SK-N-MC (cell line): ENCODE data around the gene ISG20.

Experiments
- EZH2 ChIP-seq: fragments of 200-600 bp; sonication (generic); IDR thresholded peaks from one replicate; pipeline ENCODE4 v1.6.1; 2017; ENCODE audit warnings: antibody characterized with exemption
- FOXP2 ChIP-seq: optimal IDR thresholded peaks from 2 replicates; pipeline ENCODE3; 2011; ENCODE audit warnings: mild to moderate bottlenecking, moderate library complexity; ENCODE audit not compliant: insufficient read depth; ENCODE audit errors: extremely low read length, control extremely low read depth
- POLR2AphosphoS5 ChIP-seq: IDR thresholded peaks from 2 replicates; pipeline ENCODE4 v1.6.1; 2012; ENCODE audit warnings: mild to moderate bottlenecking, low read depth, low read length, borderline replicate concordance

DNA sequence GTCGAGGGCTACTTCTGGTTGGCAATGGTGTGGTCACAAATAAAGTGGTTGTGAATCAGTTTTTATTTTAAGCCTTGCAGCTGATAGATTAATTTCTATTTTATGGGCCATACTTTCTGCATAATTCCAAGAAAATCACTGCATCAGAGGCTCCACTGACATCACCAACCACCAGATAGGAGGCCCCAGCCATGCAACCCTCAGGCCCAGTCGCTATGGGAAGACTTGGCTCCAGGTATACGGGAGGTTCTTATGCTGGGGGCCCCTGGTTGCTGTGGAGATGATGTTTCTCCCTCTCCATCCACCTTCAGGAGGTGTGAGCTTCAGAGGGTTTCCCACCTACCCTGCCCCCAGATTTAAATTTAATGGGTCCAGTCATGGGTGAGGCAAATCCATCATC is 57.4 kb downstream of the ISG20 start:
- no peak for TF ChIP-seq POLR2AphosphoS5
- TF ChIP-seq EZH2 = no peak
- no peak for TF ChIP-seq FOXP2
